Ishikawa (cell line): ENCODE results near the gene CPE.

ENCODE experiments used
- CEBPB ChIP-seq: IDR thresholded peaks from 2 replicates; pipeline ENCODE4 v1.6.1; 2012
- EGR1 ChIP-seq: IDR thresholded peaks from 2 replicates; pipeline ENCODE4 v1.6.1; 2012
- EP300 ChIP-seq: IDR thresholded peaks from 2 replicates; pipeline ENCODE4 v1.6.1; 2012; ENCODE audit warnings: borderline replicate concordance
- TAF1 ChIP-seq: IDR thresholded peaks from 2 replicates; pipeline ENCODE4 v1.6.1; 2012; ENCODE audit warnings: low read depth, mild to moderate bottlenecking
- YY1 ChIP-seq: IDR thresholded peaks from 2 replicates; pipeline ENCODE4 v1.6.1; 2012; ENCODE audit warnings: low read depth
- TF ChIP-seq, protein P1 (sequence below): IDR thresholded peaks from 2 replicates; pipeline ENCODE4 v1.6.1; 2012
- TF ChIP-seq, protein P2 (sequence below): IDR thresholded peaks from 2 replicates; pipeline ENCODE4 v1.6.1; 2012

DNA sequence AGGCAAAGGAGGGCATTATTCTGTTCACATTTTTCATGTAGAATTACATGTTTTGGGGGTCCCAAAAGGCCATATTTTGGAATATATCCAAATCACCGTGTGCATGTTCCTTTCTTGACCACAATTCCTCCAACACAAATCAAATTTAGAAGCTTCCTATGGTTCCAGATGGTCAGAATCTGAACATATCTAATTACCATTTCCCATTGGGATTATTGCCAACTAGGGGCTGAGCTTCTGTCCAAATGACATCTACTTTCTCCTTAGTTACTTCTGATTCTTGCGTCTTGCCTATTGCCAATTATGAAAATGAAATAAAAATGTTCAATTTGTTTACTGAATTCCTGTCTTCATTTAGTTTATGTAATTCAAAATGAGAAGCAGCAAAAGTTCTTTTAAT is 163.7 kb downstream of the CPE start:
- TF ChIP-seq CEBPB, result no peak
- TF ChIP-seq TAF1, result no peak
- TF ChIP-seq, protein P1, sequence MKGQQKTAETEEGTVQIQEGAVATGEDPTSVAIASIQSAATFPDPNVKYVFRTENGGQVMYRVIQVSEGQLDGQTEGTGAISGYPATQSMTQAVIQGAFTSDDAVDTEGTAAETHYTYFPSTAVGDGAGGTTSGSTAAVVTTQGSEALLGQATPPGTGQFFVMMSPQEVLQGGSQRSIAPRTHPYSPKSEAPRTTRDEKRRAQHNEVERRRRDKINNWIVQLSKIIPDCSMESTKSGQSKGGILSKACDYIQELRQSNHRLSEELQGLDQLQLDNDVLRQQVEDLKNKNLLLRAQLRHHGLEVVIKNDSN, result no peak
- TF ChIP-seq EGR1, result no peak
- TF ChIP-seq, protein P2, sequence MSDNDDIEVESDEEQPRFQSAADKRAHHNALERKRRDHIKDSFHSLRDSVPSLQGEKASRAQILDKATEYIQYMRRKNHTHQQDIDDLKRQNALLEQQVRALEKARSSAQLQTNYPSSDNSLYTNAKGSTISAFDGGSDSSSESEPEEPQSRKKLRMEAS, result no peak
- no peak for TF ChIP-seq YY1
- TF ChIP-seq EP300, result no peak
